DMS79 (cell line): ENCODE data around the gene CACNA2D1.
"Not testable (repeated sequence)": the region's sequence is repeated elsewhere in the genome, so short reads cannot be mapped to it uniquely, and the experiment has no call there.

ENCODE experiments used
- DNase-seq: peaks from one replicate; lab custom pipeline; 2025; lab: John Stamatoyannopoulos, UW

CACNA2D1 gene

GRCh38 chr7:82039621-82040020, 404.0 kb downstream of the CACNA2D1 start:
- DNase-seq, result no peak

DNA sequence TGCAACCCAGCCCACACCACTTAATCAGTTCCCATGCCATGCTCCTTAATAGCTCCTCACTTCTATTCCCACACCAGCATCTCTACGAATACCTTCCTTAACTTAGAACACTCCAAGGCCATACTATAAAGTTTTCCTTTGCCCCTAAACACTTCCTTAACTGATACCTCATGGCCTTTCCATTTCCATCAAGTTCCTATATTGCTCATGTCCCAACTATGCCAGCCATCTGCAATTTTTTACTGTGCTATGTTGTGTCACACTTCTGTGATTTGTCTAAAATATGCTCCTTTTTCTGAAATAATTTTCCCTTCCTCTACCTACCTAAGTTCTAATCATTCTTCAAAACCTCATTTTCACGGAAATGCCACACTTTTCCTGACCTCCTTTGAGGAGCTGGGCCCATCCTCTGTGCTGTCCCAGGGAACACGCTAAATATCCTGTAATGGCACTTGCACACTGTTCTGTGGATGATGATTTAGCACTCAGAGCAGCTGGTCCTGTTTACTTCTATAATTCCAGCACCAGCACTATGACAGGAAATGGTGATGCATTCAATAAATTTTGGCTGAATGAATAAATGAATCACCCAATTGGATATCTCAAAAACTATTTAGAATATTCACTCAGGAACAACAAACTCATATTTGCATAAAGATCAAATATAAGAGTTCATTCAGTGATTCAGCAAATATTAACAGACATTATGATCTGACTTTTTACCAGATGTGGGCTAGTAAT, 407.3 kb downstream of the CACNA2D1 start:
- no peak for DNase-seq

GRCh38 chr7:82035456-82035855, 408.1 kb downstream of the CACNA2D1 start:
- DNase-seq, result no peak

GRCh38 chr7:82032901-82033300, 410.7 kb downstream of the CACNA2D1 start:
- DNase-seq, result no peak

- DNase-seq, result no peak
Observed at GRCh38 chr7:82029236-82029913, 414.2 kb downstream of the CACNA2D1 start.

DNA sequence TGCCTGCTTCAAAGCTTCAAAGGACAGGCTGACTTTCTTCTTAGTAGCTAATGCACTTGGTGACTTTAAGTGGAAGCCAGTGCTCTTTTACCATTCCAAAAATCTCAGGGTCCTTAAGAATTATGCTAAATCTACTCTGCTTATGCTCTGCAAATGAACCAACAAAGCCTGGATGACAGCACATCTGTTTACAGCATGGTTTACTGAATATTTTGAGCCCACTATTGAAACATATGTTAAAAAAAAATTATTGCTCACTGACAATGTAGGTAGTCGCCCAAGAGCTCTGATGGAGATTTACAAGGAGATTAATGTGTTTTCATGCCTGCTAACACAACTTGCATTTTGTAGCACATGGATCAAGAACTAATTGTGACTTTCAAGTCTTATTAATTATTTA, 415.5 kb downstream of the CACNA2D1 start:
- DNase-seq, result no peak

GRCh38 chr7:82021713-82022112, 421.9 kb downstream of the CACNA2D1 start:
- no peak for DNase-seq

GRCh38 chr7:82021036-82021435, 422.5 kb downstream of the CACNA2D1 start:
- DNase-seq, result no peak

DNA sequence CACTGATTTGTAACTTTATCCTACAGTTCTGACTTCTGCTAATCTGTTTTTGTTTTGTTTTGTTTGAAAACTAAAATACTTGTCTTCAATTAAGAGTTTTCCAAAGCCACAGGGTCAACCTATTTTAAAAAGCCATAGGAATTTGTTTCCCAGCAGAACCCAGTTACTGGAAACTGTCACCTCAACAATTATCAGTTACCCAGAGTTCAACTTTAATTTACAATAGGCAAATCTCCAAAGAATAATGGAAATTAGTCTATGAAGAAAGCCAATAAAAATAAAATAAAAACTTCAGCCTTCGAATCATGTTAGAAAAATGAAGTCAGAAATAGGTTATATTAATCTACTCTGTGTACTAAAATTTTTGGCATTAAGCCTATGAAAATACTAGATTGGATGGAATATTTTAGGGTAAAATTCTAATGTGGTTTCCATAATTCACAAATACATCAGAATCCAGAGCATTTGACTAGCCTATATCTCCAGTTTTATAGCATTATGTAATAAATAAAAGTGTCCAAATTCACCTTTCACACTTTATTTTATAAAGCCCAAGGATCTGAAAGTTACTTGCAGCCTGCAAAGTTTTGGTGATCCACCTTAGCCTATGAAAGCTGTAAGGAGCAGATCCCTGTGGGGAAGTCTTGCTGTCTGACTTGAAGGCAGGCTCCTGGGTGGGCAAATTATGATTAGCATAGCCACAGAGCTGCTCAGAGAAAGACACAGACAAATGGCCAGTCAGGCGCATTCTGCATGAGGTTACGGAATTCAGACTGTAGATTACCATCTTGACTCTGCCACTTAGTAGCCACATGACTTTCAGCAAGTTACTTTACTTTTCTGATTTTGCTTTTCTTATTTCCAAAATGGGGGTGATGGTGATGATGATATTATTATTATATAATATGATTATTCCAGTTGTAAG, 423.8 kb downstream of the CACNA2D1 start:
- no peak for DNase-seq

DNA sequence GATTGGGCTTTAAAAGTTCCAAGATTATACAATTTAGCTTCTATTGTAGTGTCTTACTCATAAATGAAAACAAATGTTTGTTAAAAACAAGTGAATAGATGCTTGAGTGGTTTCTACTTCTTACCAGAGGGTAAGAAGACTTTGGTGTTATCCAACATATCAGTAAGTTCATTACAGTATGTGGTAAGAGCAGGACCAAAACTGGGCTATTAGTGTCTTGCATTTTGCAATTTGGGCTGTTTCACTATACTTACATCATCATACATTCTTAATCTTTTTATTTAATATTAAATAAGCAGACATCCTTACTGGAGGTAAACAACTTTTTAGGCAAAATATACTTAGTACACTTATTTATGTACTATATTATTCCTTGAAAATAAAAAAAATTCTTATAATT, 425.4 kb downstream of the CACNA2D1 start:
- DNase-seq, result no peak

DNA sequence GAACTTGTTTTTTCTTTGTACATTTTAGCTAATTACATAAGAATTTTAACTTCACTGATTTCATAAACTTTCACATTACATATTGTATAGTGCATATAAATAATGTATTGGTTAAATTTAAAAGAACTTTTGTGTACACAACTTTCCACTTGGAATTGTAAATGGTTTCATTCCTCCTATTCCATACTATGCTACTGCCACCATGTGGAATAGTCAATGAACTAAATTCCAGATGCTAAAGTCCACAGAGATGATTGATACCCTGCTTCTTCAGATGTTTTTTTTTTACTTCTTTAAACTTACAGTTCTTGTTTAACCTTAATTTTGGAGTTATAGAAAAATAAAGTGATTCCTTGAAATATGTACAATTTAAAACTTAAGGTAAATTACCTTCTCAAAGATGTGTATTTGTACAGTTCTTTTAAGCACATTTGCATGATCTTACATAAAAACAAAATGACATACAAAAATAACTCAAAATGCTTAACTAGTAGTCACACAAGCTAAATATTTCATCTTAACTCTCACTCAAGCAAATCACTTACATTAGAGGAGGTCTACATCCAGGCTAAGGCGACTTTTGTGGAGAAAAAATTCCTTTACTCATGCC, 426.1 kb downstream of the CACNA2D1 start:
- DNase-seq, result no peak

GRCh38 chr7:82015751-82016150, 427.8 kb downstream of the CACNA2D1 start:
- DNase-seq, result no peak

DNA sequence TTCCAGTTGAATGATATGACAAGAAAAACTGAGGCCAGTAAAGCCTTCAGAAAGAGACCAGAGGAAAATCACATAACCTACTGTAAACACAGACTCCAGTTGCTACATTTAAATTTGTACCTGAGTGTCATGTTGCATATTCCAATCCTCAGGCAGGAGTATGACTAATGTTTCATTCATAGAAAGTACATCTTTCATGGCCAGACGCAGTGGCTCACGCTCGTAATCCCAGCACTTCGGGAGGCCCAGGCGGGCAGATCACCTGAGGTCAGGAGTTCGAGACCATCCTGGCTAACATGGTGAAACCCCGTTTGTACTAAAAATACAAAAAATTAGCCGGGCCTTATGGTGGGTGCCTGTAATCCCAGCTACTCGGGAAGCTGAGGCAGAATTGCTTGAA, 429.0 kb downstream of the CACNA2D1 start:
- not testable (repeated sequence) for DNase-seq

- DNase-seq, result no peak
Observed at GRCh38 chr7:82012453-82012852, 431.1 kb downstream of the CACNA2D1 start.

GRCh38 chr7:82010416-82010815, 433.2 kb downstream of the CACNA2D1 start:
- no peak for DNase-seq

- no peak for DNase-seq
Observed at GRCh38 chr7:82007315-82007714, 436.3 kb downstream of the CACNA2D1 start.

- DNase-seq, result no peak
Observed at GRCh38 chr7:82005056-82005455, 438.5 kb downstream of the CACNA2D1 start.

DNA sequence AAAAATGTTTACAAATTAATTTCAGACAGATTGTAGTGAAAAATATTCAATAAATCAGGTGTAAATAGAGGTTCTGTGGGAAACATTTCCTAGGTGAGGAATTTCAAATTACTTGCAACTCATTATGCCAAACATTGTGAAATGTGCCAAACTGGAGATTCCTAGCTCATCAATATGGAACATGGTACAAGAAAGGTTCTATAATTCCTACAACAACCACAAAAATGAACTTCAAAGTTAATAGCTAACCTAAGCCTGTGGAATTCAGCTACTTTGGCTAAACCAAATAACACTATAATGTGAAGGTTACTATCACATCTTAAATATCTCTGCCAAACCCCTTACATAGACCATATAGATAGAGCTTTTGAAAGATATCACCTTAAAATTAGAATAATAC, 450.4 kb downstream of the CACNA2D1 start:
- DNase-seq, result no peak

- DNase-seq, result no peak
Observed at GRCh38 chr7:81990395-81990794, 453.2 kb downstream of the CACNA2D1 start.

GRCh38 chr7:81986723-81987470, 456.7 kb downstream of the CACNA2D1 start:
- no peak for DNase-seq

DNA sequence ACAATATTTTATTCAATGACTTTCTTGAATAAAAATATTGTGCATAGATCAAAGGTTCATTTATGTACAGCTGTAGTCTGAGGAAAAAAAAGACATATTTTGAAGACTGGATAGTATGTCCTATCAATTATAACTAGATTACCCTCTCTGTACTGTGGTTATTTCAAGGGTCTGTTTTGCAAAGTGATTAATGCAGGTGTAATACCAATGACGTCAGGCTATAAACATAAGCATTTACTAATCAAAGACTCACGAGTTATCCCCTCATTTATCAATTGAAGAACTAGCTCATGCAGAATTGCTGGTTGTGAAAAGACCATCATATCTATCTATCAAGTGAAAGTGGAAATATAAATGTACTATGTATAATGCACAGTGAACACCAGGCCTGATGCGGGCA, 460.2 kb downstream of the CACNA2D1 start:
- no peak for DNase-seq
